Measurements from ENCODE around the gene IL2RG. TPM values are rescaled to one million over a fixed set of nuclear protein-coding genes. Genes with fewer than 3 reads are reported as not detected.

Gene IL2RG
- total and polyA plus RNA-seq, 2 experiments from 2014 or later, result 0.26 TPM; not detected in 1

DNA sequence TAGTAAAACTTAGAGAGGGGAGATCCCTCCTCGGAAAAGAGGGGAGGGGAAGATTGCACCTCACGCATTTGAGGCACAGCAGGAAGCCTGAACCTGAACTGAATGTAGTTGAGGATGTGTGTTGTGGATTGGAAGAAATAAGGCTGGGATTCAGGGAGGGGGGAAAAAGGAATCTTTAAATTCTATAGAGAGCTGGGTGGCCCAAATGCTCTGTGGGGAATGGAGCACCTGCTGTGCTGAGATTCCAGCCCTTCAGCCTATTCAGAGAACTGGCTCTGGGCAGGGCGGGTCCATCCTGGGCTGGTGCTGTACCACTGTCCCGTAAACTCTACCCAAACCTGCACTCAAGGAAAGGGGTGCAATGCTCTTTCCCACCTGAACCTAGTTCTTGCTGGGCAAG is 11.6 kb downstream of the IL2RG start:
- H3K4me3 Mint-ChIP-seq, result peak overlapping the region; percentile 66
- Histone ChIP-seq H3K79me2 (replicated peaks; ENCODE audit: insufficient read depth) (peaks cover 18% of the 10 kb centered on the region), H3K9me2 (ENCODE audit: insufficient read depth) (no peaks in the 10 kb centered on the region), H2AFZ (no peak overlapping the region), H3K27me3 (ENCODE audit: insufficient read depth) (peaks cover 4% of the 10 kb centered on the region; the same call in 1 of the 2 replicates), H3K4me1 (ENCODE audit: insufficient read depth) (peaks cover 54% of the 10 kb centered on the region), H3K36me3 (ENCODE audit: insufficient read depth) (no peaks in the 10 kb centered on the region), H4K20me1 (replicated peaks; ENCODE audit: insufficient read depth) (no peaks in the 10 kb centered on the region), H3K27ac (ENCODE audit: low read depth) (peak overlapping the region; percentile 90), H3K4me3 (peak overlapping the region; percentile 78), H3F3A (replicated peaks; ENCODE audit: low read depth) (peaks cover 5% of the 10 kb centered on the region; the same call in 1 of the 2 replicates), H3K4me2 (peak overlapping the region; percentile 84)
- TF ChIP-seq CREB1 (CRISPR knock-in tag; IDR thresholded peaks at IDR 0.05; ENCODE audit: low read depth) (no peak), EZH2phosphoT487 (IDR thresholded peaks at IDR 0.05; ENCODE audit: unreplicated experiment) (no peak), EZH2 (IDR thresholded peaks at IDR 0.05; ENCODE audit: low read depth, unreplicated experiment) (no peak), JUNB (IDR thresholded peaks at IDR 0.05; ENCODE audit: unreplicated experiment) (no peak), ZNF114 (CRISPR knock-in tag; IDR thresholded peaks at IDR 0.05) (no peak)
- TF ChIP-seq, protein P1, sequence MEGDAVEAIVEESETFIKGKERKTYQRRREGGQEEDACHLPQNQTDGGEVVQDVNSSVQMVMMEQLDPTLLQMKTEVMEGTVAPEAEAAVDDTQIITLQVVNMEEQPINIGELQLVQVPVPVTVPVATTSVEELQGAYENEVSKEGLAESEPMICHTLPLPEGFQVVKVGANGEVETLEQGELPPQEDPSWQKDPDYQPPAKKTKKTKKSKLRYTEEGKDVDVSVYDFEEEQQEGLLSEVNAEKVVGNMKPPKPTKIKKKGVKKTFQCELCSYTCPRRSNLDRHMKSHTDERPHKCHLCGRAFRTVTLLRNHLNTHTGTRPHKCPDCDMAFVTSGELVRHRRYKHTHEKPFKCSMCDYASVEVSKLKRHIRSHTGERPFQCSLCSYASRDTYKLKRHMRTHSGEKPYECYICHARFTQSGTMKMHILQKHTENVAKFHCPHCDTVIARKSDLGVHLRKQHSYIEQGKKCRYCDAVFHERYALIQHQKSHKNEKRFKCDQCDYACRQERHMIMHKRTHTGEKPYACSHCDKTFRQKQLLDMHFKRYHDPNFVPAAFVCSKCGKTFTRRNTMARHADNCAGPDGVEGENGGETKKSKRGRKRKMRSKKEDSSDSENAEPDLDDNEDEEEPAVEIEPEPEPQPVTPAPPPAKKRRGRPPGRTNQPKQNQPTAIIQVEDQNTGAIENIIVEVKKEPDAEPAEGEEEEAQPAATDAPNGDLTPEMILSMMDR (conservative IDR thresholded peaks at IDR 0.05; ENCODE audit: low read depth in 2 of 2), result no peak
- TF ChIP-seq, protein P2, sequence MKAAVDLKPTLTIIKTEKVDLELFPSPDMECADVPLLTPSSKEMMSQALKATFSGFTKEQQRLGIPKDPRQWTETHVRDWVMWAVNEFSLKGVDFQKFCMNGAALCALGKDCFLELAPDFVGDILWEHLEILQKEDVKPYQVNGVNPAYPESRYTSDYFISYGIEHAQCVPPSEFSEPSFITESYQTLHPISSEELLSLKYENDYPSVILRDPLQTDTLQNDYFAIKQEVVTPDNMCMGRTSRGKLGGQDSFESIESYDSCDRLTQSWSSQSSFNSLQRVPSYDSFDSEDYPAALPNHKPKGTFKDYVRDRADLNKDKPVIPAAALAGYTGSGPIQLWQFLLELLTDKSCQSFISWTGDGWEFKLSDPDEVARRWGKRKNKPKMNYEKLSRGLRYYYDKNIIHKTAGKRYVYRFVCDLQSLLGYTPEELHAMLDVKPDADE (IDR thresholded peaks at IDR 0.05), result no peak
- TF ChIP-seq, protein P3, sequence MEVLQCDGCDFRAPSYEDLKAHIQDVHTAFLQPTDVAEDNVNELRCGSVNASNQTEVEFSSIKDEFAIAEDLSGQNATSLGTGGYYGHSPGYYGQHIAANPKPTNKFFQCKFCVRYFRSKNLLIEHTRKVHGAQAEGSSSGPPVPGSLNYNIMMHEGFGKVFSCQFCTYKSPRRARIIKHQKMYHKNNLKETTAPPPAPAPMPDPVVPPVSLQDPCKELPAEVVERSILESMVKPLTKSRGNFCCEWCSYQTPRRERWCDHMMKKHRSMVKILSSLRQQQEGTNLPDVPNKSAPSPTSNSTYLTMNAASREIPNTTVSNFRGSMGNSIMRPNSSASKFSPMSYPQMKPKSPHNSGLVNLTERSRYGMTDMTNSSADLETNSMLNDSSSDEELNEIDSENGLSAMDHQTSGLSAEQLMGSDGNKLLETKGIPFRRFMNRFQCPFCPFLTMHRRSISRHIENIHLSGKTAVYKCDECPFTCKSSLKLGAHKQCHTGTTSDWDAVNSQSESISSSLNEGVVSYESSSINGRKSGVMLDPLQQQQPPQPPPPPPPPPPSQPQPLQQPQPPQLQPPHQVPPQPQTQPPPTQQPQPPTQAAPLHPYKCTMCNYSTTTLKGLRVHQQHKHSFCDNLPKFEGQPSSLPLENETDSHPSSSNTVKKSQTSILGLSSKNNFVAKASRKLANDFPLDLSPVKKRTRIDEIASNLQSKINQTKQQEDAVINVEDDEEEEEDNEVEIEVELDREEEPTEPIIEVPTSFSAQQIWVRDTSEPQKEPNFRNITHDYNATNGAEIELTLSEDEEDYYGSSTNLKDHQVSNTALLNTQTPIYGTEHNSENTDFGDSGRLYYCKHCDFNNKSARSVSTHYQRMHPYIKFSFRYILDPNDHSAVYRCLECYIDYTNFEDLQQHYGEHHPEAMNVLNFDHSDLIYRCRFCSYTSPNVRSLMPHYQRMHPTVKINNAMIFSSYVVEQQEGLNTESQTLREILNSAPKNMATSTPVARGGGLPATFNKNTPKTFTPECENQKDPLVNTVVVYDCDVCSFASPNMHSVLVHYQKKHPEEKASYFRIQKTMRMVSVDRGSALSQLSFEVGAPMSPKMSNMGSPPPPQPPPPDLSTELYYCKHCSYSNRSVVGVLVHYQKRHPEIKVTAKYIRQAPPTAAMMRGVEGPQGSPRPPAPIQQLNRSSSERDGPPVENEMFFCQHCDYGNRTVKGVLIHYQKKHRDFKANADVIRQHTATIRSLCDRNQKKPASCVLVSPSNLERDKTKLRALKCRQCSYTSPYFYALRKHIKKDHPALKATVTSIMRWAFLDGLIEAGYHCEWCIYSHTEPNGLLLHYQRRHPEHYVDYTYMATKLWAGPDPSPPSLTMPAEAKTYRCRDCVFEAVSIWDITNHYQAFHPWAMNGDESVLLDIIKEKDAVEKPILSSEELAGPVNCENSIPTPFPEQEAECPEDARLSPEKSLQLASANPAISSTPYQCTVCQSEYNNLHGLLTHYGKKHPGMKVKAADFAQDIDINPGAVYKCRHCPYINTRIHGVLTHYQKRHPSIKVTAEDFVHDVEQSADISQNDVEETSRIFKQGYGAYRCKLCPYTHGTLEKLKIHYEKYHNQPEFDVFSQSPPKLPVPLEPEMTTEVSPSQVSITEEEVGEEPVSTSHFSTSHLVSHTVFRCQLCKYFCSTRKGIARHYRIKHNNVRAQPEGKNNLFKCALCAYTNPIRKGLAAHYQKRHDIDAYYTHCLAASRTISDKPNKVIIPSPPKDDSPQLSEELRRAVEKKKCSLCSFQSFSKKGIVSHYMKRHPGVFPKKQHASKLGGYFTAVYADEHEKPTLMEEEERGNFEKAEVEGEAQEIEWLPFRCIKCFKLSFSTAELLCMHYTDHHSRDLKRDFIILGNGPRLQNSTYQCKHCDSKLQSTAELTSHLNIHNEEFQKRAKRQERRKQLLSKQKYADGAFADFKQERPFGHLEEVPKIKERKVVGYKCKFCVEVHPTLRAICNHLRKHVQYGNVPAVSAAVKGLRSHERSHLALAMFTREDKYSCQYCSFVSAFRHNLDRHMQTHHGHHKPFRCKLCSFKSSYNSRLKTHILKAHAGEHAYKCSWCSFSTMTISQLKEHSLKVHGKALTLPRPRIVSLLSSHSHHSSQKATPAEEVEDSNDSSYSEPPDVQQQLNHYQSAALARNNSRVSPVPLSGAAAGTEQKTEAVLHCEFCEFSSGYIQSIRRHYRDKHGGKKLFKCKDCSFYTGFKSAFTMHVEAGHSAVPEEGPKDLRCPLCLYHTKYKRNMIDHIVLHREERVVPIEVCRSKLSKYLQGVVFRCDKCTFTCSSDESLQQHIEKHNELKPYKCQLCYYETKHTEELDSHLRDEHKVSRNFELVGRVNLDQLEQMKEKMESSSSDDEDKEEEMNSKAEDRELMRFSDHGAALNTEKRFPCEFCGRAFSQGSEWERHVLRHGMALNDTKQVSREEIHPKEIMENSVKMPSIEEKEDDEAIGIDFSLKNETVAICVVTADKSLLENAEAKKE (CRISPR knock-in tag; IDR thresholded peaks at IDR 0.05), result no peak
- peaks cover 5% of the 10 kb centered on the region for H3K27me3 Mint-ChIP-seq (ENCODE audit: insufficient read depth, low read depth, poor library complexity)
- H3K9me3 Mint-ChIP-seq, result no peaks in the 10 kb centered on the region; the same call in 2 of the 3 replicates
- ATAC-seq, result peak; percentile 23
- H3K4me1 Mint-ChIP-seq, result peaks cover 50% of the 10 kb centered on the region
- H3K27ac Mint-ChIP-seq, result no peak overlapping the region
- DNase-seq (ENCODE audit: low spot score), result peak; percentile 85
- peaks cover 10% of the 10 kb centered on the region; the same call in 1 of the 3 replicates for H3K36me3 Mint-ChIP-seq (ENCODE audit: low read depth)

Data from GM23338 (cell line).